ENCODE data around the gene ADGRG1. TPM values are rescaled to one million over a fixed set of nuclear protein-coding genes. Genes with fewer than 3 reads are reported as not detected.

The ADGRG1 gene
- total and polyA plus RNA-seq, 2 experiments from 2014 or later = 45.9 to 58.0 TPM

DNA sequence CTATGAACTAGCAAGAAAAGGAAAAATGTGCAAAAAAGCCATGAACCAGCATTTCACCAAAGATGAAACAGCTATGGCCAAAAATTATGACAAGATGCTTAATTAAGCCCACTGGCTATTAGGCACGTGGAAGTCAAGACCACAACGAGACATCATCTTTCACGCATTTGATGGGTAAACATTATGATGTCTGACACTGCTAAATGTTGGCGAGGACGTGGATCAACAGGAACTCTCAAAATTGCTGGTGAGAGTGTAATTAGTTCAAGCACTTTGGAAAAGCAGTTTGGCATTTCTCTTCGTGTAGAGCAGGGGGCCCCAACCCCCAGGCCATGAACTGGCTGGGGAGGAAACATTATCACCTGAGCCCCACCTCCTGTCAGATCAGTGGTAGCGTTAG, 39.6 kb upstream of the ADGRG1 start:
- no peaks in the 10 kb centered on the region for H3K9me3 ChIP-seq (ENCODE audit: low read depth)
- peaks cover 2% of the 10 kb centered on the region for H3K27me3 ChIP-seq
- no peaks in the 10 kb centered on the region for H4K20me1 ChIP-seq (ENCODE audit: insufficient read depth, poor library complexity, severe bottlenecking)
- no peak overlapping the region for H2AFZ ChIP-seq
- H3K27ac ChIP-seq = no peak overlapping the region
- TF ChIP-seq, protein P1, sequence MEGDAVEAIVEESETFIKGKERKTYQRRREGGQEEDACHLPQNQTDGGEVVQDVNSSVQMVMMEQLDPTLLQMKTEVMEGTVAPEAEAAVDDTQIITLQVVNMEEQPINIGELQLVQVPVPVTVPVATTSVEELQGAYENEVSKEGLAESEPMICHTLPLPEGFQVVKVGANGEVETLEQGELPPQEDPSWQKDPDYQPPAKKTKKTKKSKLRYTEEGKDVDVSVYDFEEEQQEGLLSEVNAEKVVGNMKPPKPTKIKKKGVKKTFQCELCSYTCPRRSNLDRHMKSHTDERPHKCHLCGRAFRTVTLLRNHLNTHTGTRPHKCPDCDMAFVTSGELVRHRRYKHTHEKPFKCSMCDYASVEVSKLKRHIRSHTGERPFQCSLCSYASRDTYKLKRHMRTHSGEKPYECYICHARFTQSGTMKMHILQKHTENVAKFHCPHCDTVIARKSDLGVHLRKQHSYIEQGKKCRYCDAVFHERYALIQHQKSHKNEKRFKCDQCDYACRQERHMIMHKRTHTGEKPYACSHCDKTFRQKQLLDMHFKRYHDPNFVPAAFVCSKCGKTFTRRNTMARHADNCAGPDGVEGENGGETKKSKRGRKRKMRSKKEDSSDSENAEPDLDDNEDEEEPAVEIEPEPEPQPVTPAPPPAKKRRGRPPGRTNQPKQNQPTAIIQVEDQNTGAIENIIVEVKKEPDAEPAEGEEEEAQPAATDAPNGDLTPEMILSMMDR (IDR thresholded peaks at IDR 0.05; ENCODE audit: poor library complexity) = no peak
- no peak for TF ChIP-seq EZH2phosphoT487 (IDR thresholded peaks at IDR 0.05; ENCODE audit: low read depth, severe bottlenecking, unreplicated experiment)
- no peak for TF ChIP-seq EZH2 (IDR thresholded peaks at IDR 0.05; ENCODE audit: borderline replicate concordance)
- no peak for DNase-seq (ENCODE audit: low spot score)
- no peaks in the 10 kb centered on the region for H3K79me2 ChIP-seq
- no peak overlapping the region for H3K4me3 ChIP-seq
- no peaks in the 10 kb centered on the region for H3K36me3 ChIP-seq (replicated peaks; ENCODE audit: insufficient read depth, low read depth)
- H3K9me2 ChIP-seq (replicated peaks; ENCODE audit: insufficient read depth) = no peaks in the 10 kb centered on the region
- 81% methylated on average over 7 of the region's 7 CpGs for WGBS (ENCODE audit: low lambda C conversion rate, missing lambda C conversion rate)
- H3K4me1 ChIP-seq (ENCODE audit: insufficient read depth) = peaks cover 10% of the 10 kb centered on the region
- no peak overlapping the region for H3K4me2 ChIP-seq

DNA sequence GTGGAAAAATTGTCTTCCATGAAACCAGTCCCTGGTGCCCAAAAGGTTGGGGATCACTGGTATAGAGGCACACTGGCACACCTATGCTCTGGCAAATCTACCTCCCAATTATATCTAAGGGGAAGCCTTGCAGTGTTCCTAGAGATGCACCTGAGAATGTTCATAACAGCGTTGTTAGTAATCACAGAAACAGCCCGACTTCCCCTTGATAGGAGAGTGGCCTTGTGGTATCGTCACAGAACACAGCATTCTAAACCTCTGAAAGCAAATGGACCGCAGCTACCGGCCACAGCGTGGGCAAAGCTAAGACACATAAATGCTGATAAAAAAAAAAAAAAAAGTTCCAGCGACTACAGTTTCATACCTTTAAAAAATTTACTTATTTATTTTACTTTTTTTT, 39.1 kb upstream of the ADGRG1 start:
- WGBS (ENCODE audit: low lambda C conversion rate, missing lambda C conversion rate) = 92% methylated on average over 7 of the region's 7 CpGs
- no peak for DNase-seq (ENCODE audit: low spot score)
- Histone ChIP-seq H3K79me2 (no peaks in the 10 kb centered on the region), H3K27me3 (peaks cover 2% of the 10 kb centered on the region), H2AFZ (no peak overlapping the region), H3K4me1 (ENCODE audit: insufficient read depth) (peaks cover 10% of the 10 kb centered on the region), H4K20me1 (ENCODE audit: insufficient read depth, poor library complexity, severe bottlenecking) (no peaks in the 10 kb centered on the region), H3K36me3 (replicated peaks; ENCODE audit: insufficient read depth, low read depth) (no peaks in the 10 kb centered on the region), H3K4me3 (no peak overlapping the region), H3K4me2 (no peak overlapping the region), H3K9me2 (replicated peaks; ENCODE audit: insufficient read depth) (no peaks in the 10 kb centered on the region), H3K27ac (no peak overlapping the region), H3K9me3 (ENCODE audit: low read depth) (no peaks in the 10 kb centered on the region)
- no peak for TF ChIP-seq EZH2 (IDR thresholded peaks at IDR 0.05; ENCODE audit: borderline replicate concordance)

DNA sequence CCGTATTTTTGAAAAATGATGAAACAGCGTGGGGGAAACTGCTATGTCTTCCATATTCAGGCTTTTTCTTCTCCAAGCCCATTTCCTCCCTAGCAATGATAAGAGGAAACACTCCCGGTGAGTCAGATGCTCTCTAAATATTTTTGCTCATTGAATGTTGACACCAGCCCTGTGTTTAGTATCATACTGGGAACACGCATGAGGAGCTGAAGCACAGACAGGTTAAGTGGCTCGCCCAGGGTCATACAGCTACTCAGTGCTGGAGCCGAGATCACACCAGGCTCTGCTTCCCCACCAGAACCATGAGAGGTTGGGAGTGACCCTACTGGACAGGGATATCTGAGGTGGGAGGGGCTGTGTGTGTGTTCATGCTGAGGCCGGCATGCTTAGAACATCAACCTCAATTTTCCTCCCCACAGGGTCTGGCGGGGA, 37.8 kb upstream of the ADGRG1 start:
- Histone ChIP-seq H4K20me1 (ENCODE audit: insufficient read depth, poor library complexity, severe bottlenecking) (no peaks in the 10 kb centered on the region), H3K79me2 (no peaks in the 10 kb centered on the region), H3K27me3 (no peaks in the 10 kb centered on the region), H3K4me2 (peak overlapping the region; percentile 24), H3K4me1 (ENCODE audit: insufficient read depth) (peaks cover 10% of the 10 kb centered on the region), H3K9me3 (ENCODE audit: low read depth) (no peaks in the 10 kb centered on the region), H3K36me3 (replicated peaks; ENCODE audit: insufficient read depth, low read depth) (no peaks in the 10 kb centered on the region), H3K4me3 (no peak overlapping the region), H3K27ac (peak overlapping the region; percentile 63), H2AFZ (no peak overlapping the region), H3K9me2 (replicated peaks; ENCODE audit: insufficient read depth) (no peaks in the 10 kb centered on the region)
- TF ChIP-seq, protein P1 (IDR thresholded peaks at IDR 0.05; ENCODE audit: poor library complexity) = no peak
- TF ChIP-seq EZH2phosphoT487 (IDR thresholded peaks at IDR 0.05; ENCODE audit: low read depth, severe bottlenecking, unreplicated experiment) (no peak), EZH2 (IDR thresholded peaks at IDR 0.05; ENCODE audit: borderline replicate concordance) (no peak)
- 46% methylated on average over 8 of the region's 8 CpGs for WGBS (ENCODE audit: low lambda C conversion rate, missing lambda C conversion rate)
- peak; percentile 59 for DNase-seq (ENCODE audit: low spot score)

DNA sequence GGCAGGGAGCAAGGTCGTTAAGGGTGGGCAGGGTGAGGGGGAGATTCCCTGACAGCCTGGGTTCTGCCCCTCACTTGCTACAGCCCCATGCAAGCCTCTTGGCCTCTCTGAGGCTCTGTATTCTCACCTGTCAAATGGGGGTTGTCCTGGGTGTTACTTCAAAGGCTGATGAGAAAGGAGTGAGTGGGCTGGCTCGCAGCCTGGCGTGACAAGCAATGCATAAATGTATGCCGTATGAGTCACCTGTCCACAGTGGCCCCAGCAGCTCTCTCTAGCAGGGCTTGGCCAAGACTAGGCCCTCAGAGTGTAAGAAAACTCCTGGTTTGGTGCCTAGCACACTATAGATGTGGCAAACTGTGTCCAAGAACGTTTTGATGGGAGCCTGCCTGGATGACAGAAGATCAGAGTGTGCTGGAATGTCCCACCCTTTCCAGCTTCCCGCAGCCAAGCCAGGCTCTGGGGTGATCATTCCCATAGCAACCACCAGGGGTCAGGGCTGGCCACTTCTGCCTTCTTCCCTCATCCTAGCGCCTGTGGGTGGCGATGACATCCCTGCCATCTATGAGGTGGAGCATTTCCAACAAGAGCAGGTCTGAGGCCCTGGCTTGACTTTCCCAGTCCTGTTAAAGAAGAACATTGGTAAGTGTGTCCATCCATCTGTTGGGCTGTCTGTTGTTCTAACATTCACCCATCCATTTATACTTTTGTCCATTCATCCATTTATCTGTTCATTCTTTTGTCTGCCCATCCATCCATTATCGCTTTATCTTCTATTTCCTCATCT, 37.2 kb upstream of the ADGRG1 start:
- Histone ChIP-seq H3K9me3 (ENCODE audit: low read depth) (no peaks in the 10 kb centered on the region), H2AFZ (no peak overlapping the region), H3K4me2 (peak overlapping the region; percentile 24), H3K79me2 (no peaks in the 10 kb centered on the region), H3K27me3 (no peaks in the 10 kb centered on the region), H3K4me3 (no peak overlapping the region), H3K36me3 (replicated peaks; ENCODE audit: insufficient read depth, low read depth) (no peaks in the 10 kb centered on the region), H3K9me2 (replicated peaks; ENCODE audit: insufficient read depth) (no peaks in the 10 kb centered on the region), H3K4me1 (ENCODE audit: insufficient read depth) (peaks cover 10% of the 10 kb centered on the region), H3K27ac (peak overlapping the region; percentile 63), H4K20me1 (ENCODE audit: insufficient read depth, poor library complexity, severe bottlenecking) (no peaks in the 10 kb centered on the region)
- TF ChIP-seq EZH2 (IDR thresholded peaks at IDR 0.05; ENCODE audit: borderline replicate concordance) (no peak), EZH2phosphoT487 (IDR thresholded peaks at IDR 0.05; ENCODE audit: low read depth, severe bottlenecking, unreplicated experiment) (no peak)
- TF ChIP-seq, protein P1 (IDR thresholded peaks at IDR 0.05; ENCODE audit: poor library complexity) = peak; percentile 89
- 24% methylated on average over 9 of the region's 9 CpGs for WGBS (ENCODE audit: low lambda C conversion rate, missing lambda C conversion rate)
- peak; percentile 85 for DNase-seq (ENCODE audit: low spot score)
